IMR-90 (cell line): ENCODE measurements around the gene HNRNPLL. TPM values are rescaled to one million over a fixed set of nuclear protein-coding genes. Genes with fewer than 3 reads are reported as not detected.
A peak's percentile ranks its signal among the peaks of the same experiment; 100 is the strongest.

Experiments
- ATAC-seq: fragments of 200-7000 bp; cut with Tn5 transposase; 2 replicates; pipeline ENCODE4 v1.9.1; 2020; ENCODE audit warnings: low read depth, mild to moderate bottlenecking, moderate library complexity
- BruUV-seq: library from RNA; stranded (reverse); fragments of 400-500 nt; replicated peaks from 2 replicates; lab custom pipeline; 2021; lab: Mats Ljungman, UMichigan
- CTCF ChIA-PET: fragments of 300-600 bp; formaldehyde crosslinking; extraction: SDS; loops from one replicate; lab custom pipeline; 2021; ENCODE audit warnings: antibody characterized with exemption; lab: Yijun Ruan, JAX
- POLR2A ChIA-PET: fragments of 300-600 bp; sonication (Branson Sonifier 250); formaldehyde crosslinking; loops from one replicate; lab custom pipeline; 2022; ENCODE audit warnings: antibody characterized with exemption; ENCODE audit not compliant: unreplicated experiment; lab: Charles Lee
- DNase-seq: peaks from one replicate; pipeline ENCODE4 v3.0.0; 2013
- H2AFZ ChIP-seq: replicated peaks from 2 replicates; pipeline ENCODE3; 2013; ENCODE audit warnings: low read length, mild to moderate bottlenecking; ENCODE audit not compliant: poor library complexity
- H2AK5ac ChIP-seq: 2 replicates; pipeline ENCODE4 v1.6.1; 2013; ENCODE audit warnings: low read depth, low read length, inconsistent platforms
- H2AK9ac ChIP-seq: replicated peaks from 2 replicates; pipeline ENCODE3; 2013; ENCODE audit warnings: mild to moderate bottlenecking, low read depth, low read length, moderate library complexity; ENCODE audit not compliant: poor library complexity
- H2BK120ac ChIP-seq: 2 replicates; pipeline ENCODE4 v1.6.1; 2013; ENCODE audit warnings: low read depth, low read length, inconsistent platforms
- H2BK15ac ChIP-seq: 3 replicates; pipeline ENCODE4 v1.6.1; 2013; ENCODE audit warnings: low read depth, low read length, inconsistent platforms
- H2BK20ac ChIP-seq: 2 replicates; pipeline ENCODE4 v1.6.1; 2013; ENCODE audit warnings: low read depth, mild to moderate bottlenecking, inconsistent platforms, low read length, moderate library complexity
- H2BK5ac ChIP-seq: 2 replicates; pipeline ENCODE4 v1.6.1; 2013; ENCODE audit warnings: mild to moderate bottlenecking, low read depth, low read length, inconsistent platforms; ENCODE audit not compliant: poor library complexity, severe bottlenecking
- H3K14ac ChIP-seq: replicated peaks from 2 replicates; pipeline ENCODE4 v1.6.1; 2013; ENCODE audit warnings: low read depth, low read length, inconsistent platforms
- H3K18ac ChIP-seq: 2 replicates; pipeline ENCODE4 v1.6.1; 2013; ENCODE audit warnings: low read depth, low read length, control low read depth
- H3K23ac ChIP-seq: 2 replicates; pipeline ENCODE4 v1.6.1; 2013; ENCODE audit warnings: low read depth, low read length, inconsistent platforms
- H3K27ac ChIP-seq: 2 replicates; pipeline ENCODE4 v1.5.1; 2013; ENCODE audit warnings: mild to moderate bottlenecking, control low read depth, low read length; ENCODE audit not compliant: insufficient read depth
- H3K27me3 ChIP-seq: 2 replicates; pipeline ENCODE4 v1.6.1; 2013; ENCODE audit warnings: low read length; ENCODE audit not compliant: control insufficient read depth, insufficient read depth
- H3K36me3 ChIP-seq: 2 replicates; pipeline ENCODE4 v1.6.1; 2013; ENCODE audit warnings: low read length, mixed read lengths; ENCODE audit not compliant: control insufficient read depth, insufficient read depth
- H3K4ac ChIP-seq: 2 replicates; pipeline ENCODE4 v1.6.1; 2013; ENCODE audit warnings: low read depth, low read length, inconsistent platforms
- H3K4me1 ChIP-seq: 2 replicates; pipeline ENCODE4 v1.6.1; 2013; ENCODE audit warnings: low read length, mixed read lengths; ENCODE audit not compliant: control insufficient read depth, insufficient read depth
- H3K4me2 ChIP-seq: 2 replicates; pipeline ENCODE4 v1.6.1; 2013; ENCODE audit warnings: low read depth, mild to moderate bottlenecking, control low read depth, low read length, moderate library complexity
- H3K4me3 ChIP-seq: 2 replicates; pipeline ENCODE4 v1.5.1; 2013; ENCODE audit warnings: low read depth, mild to moderate bottlenecking, control low read depth, low read length, moderate library complexity; ENCODE audit not compliant: insufficient read depth
- H3K56ac ChIP-seq: 2 replicates; pipeline ENCODE4 v1.6.1; 2013; ENCODE audit warnings: low read length, inconsistent platforms; ENCODE audit not compliant: insufficient read depth; ENCODE audit errors: extremely low read depth
- H3K79me1 ChIP-seq, 2 experiments: 2 replicates each; pipeline ENCODE4 v1.6.1; 2013; ENCODE audit warnings: low read length in 2 of 2, inconsistent platforms in 1 of 2, low read depth in 1 of 2
- H3K9ac ChIP-seq: 2 replicates; pipeline ENCODE4 v1.6.1; 2013; ENCODE audit warnings: low read depth, low read length, control low read depth
- H3K9me1 ChIP-seq: 2 replicates; pipeline ENCODE4 v1.6.1; 2013; ENCODE audit warnings: low read length, inconsistent platforms; ENCODE audit not compliant: insufficient read depth
- H3K9me3 ChIP-seq: 2 replicates; pipeline ENCODE4 v1.6.1; 2013; ENCODE audit warnings: low read length; ENCODE audit not compliant: control insufficient read depth, insufficient read depth
- H4K20me1 ChIP-seq: 2 replicates; pipeline ENCODE4 v1.6.1; 2013; ENCODE audit warnings: low read length, inconsistent platforms; ENCODE audit not compliant: insufficient read depth
- H4K5ac ChIP-seq: 2 replicates; pipeline ENCODE4 v1.6.1; 2013; ENCODE audit warnings: mild to moderate bottlenecking, low read depth, low read length, control low read depth
- H4K8ac ChIP-seq, 2 experiments: 2 replicates each; pipeline ENCODE4 v1.6.1; 2013; ENCODE audit warnings: low read depth in 2 of 2, low read length in 2 of 2, control low read depth in 1 of 2, inconsistent platforms in 1 of 2
- H4K91ac ChIP-seq: 2 replicates; pipeline ENCODE4 v1.6.1; 2013; ENCODE audit warnings: low read depth, low read length, inconsistent platforms; ENCODE audit not compliant: insufficient read depth
- BHLHE40 ChIP-seq: fragments of 150-350 bp; IDR thresholded peaks from 2 replicates; pipeline ENCODE4 v1.6.1; 2016; ENCODE audit warnings: mild to moderate bottlenecking, low read depth, low read length
- CEBPB ChIP-seq: IDR thresholded peaks from 2 replicates; pipeline ENCODE4 v1.6.1; 2012; ENCODE audit warnings: low read depth, low read length, improper control_type of control experiment
- CHD1 ChIP-seq: IDR thresholded peaks from 2 replicates; pipeline ENCODE4 v1.6.1; 2012; ENCODE audit warnings: low read depth, low read length, improper control_type of control experiment
- CTCF ChIP-seq: conservative IDR thresholded peaks from 2 replicates; pipeline ENCODE4 v1.5.1; 2012; ENCODE audit warnings: mild to moderate bottlenecking, low read depth, low read length, improper control_type of control experiment
- ELK1 ChIP-seq: fragments of 150-350 bp; IDR thresholded peaks from 2 replicates; pipeline ENCODE4 v1.6.1; 2016; ENCODE audit warnings: low read depth, mild to moderate bottlenecking, low read length, moderate library complexity, borderline replicate concordance
- MAFK ChIP-seq: IDR thresholded peaks from 2 replicates; pipeline ENCODE4 v1.6.1; 2012; ENCODE audit warnings: low read depth, low read length, improper control_type of control experiment
- MAZ ChIP-seq: IDR thresholded peaks from 2 replicates; pipeline ENCODE4 v1.6.1; 2012; ENCODE audit warnings: low read depth, mild to moderate bottlenecking, low read length, improper control_type of control experiment, moderate library complexity, borderline replicate concordance
- NFE2L2 ChIP-seq: fragments of 150-350 bp; IDR thresholded peaks from 2 replicates; pipeline ENCODE4 v1.6.1; 2016; ENCODE audit warnings: low read depth, mild to moderate bottlenecking, low read length
- POLR2A ChIP-seq: IDR thresholded peaks from 2 replicates; pipeline ENCODE4 v1.6.1; 2012; ENCODE audit warnings: mild to moderate bottlenecking, low read depth, low read length
- RAD21 ChIP-seq: IDR thresholded peaks from 2 replicates; pipeline ENCODE4 v1.6.1; 2012; ENCODE audit warnings: low read length, improper control_type of control experiment
- RCOR1 ChIP-seq: IDR thresholded peaks from 2 replicates; pipeline ENCODE4 v1.6.1; 2012; ENCODE audit warnings: mild to moderate bottlenecking, low read length, improper control_type of control experiment; ENCODE audit not compliant: insufficient replicate concordance
- RFX5 ChIP-seq: IDR thresholded peaks from 2 replicates; pipeline ENCODE4 v1.8.0; 2012; ENCODE audit warnings: low read depth, mild to moderate bottlenecking, low read length, moderate library complexity
- SMC3 ChIP-seq: fragments of 150-350 bp; IDR thresholded peaks from 2 replicates; pipeline ENCODE4 v1.6.1; 2016; ENCODE audit warnings: low read depth, mild to moderate bottlenecking, antibody characterized with exemption, low read length, moderate library complexity
- USF2 ChIP-seq: fragments of 150-350 bp; IDR thresholded peaks from 2 replicates; pipeline ENCODE4 v1.6.1; 2017; ENCODE audit warnings: mild to moderate bottlenecking, antibody characterized with exemption, low read length, low read depth
- WGBS, 2 experiments: methylation state at CpG; one replicate each; pipeline versions ENCODE4 v1.1.5 to v1.1.7; 2013; ENCODE audit warnings: missing lambda C conversion rate in 2 of 2; ENCODE audit not compliant: insufficient read length in 1 of 2; ENCODE audit errors: extremely low coverage in 2 of 2; 5-methylcytosine and 5-hydroxymethylcytosine counted together
- dilution Hi-C: fragments of 300-500 bp; cut with HindIII; formaldehyde crosslinking; loops from one replicate; pipeline ENCODE4 v1.14.3; 2018; ENCODE audit warnings: low sequenced_read_pairs; ENCODE audit not compliant: unreplicated experiment
- in situ Hi-C: fragments of 300-500 bp; cut with MboI; formaldehyde crosslinking; loops from 3 replicates; pipeline ENCODE4 v1.14.3; 2019; ENCODE audit warnings: low sequenced_read_pairs, inconsistent platforms, mixed read lengths
- intact Hi-C: fragments of 100-400 bp; cut with micrococcal nuclease; formaldehyde crosslinking; loops from 2 replicates; pipeline ENCODE4 v1.10.0; 2022
- polyA plus RNA-seq, 3 experiments: library from polyadenylated mRNA; depleted of rRNA; stranded (reverse); fragments of >200 nt; gene quantifications; 2 replicates each; pipeline ENCODE4 v1.2.3, GENCODE V29; 2012; ENCODE audit warnings: low replicate concordance in 1 of 3
- total RNA-seq: library from RNA; depleted of rRNA; stranded (reverse); fragments of >200 nt; gene quantifications from 2 replicates; pipeline ENCODE4 v1.2.3, GENCODE V29; 2012

Gene HNRNPLL
- total and polyA plus RNA-seq, 2 of the 4 experiments (the other 2 are of a cell fraction): 23.7 to 53.1 TPM

GRCh38 chr2:38610851-38611801 lies 8.4 kb upstream of the HNRNPLL start:
- H3K4ac ChIP-seq: no peak overlapping the region
- no peak overlapping the region for H3K14ac ChIP-seq
- peak overlapping the region; percentile 29; the same call in 1 of the 2 replicates for H3K23ac ChIP-seq
- no peaks in the 10 kb centered on the region for H3K9me1 ChIP-seq
- no peak overlapping the region for H3K56ac ChIP-seq
- H3K9ac ChIP-seq: no peak overlapping the region
- H3K27me3 ChIP-seq: no peaks in the 10 kb centered on the region
- H2BK120ac ChIP-seq: no peak overlapping the region
- TF ChIP-seq RCOR1 (no peak), SMC3 (no peak), ELK1 (no peak), MAZ (no peak), RAD21 (no peak), RFX5 (no peak), CTCF (no peak), CHD1 (no peak), MAFK (no peak), POLR2A (no peak), CEBPB (no peak), BHLHE40 (no peak), NFE2L2 (no peak), USF2 (no peak)
- dilution Hi-C loops: no loop called here
- H2AFZ ChIP-seq: no peak overlapping the region
- POLR2A ChIA-PET: no interaction called here
- H3K18ac ChIP-seq: no peak overlapping the region
- H3K79me1 ChIP-seq: no peaks in the 10 kb centered on the region
- no peak overlapping the region for H2AK9ac ChIP-seq
- H3K27ac ChIP-seq: no peak overlapping the region
- BruUV-seq: no TSS peak
- no peaks in the 10 kb centered on the region; the same call in 1 of the 2 replicates for H3K4me1 ChIP-seq
- H3K4me3 ChIP-seq: no peak overlapping the region
- no peaks in the 10 kb centered on the region for H3K9me3 ChIP-seq
- CTCF ChIA-PET: no interaction called here
- H2BK20ac ChIP-seq: peak overlapping the region; percentile 3; the same call in 1 of the 2 replicates
- H4K5ac ChIP-seq: no peak overlapping the region
- H2AK5ac ChIP-seq: no peak overlapping the region
- H3K36me3 ChIP-seq: no peaks in the 10 kb centered on the region
- no peak overlapping the region for H2BK15ac ChIP-seq
- in situ Hi-C loops: no loop called here
- intact Hi-C loops: no loop called here
- no CpG with 5 or more reads among the region's 8 CpGs for WGBS, 2 experiments
- H2BK5ac ChIP-seq: no peak overlapping the region
- no peak overlapping the region for H4K91ac ChIP-seq
- ATAC-seq (peak; percentile 44), DNase-seq (peak; percentile 77)
- H4K20me1 ChIP-seq: no peaks in the 10 kb centered on the region
- H3K4me2 ChIP-seq: no peak overlapping the region
- H4K8ac ChIP-seq: no peak overlapping the region
